SU-DHL-6 (cell line): ENCODE results near the gene OR9A2.

Experiments
- H2AFZ ChIP-seq: fragments of 200-600 bp; sonication (generic); 2 replicates; pipeline ENCODE4 v1.6.1; 2014; ENCODE audit warnings: low read depth, mild to moderate bottlenecking, moderate library complexity, mixed read lengths, antibody characterized with exemption, low read length; ENCODE audit not compliant: severe bottlenecking
- H3F3A ChIP-seq: fragments of 200-600 bp; shearing (Covaris generic); 2 replicates; pipeline ENCODE4 v1.6.0; 2016; ENCODE audit warnings: antibody characterized with exemption, mild to moderate bottlenecking; ENCODE audit not compliant: insufficient read depth
- H3K27ac ChIP-seq: fragments of 200-600 bp; sonication (generic); 2 replicates; pipeline ENCODE4 v1.5.1; 2016; ENCODE audit warnings: low read depth, mild to moderate bottlenecking, low read length, moderate library complexity, mixed read lengths
- H3K27me3 ChIP-seq: fragments of 200-600 bp; sonication (generic), shearing (Covaris generic); 2 replicates; pipeline ENCODE4 v1.6.0; 2014; ENCODE audit warnings: mild to moderate bottlenecking, low read length
- H3K36me3 ChIP-seq: fragments of 200-600 bp; sonication (generic); 2 replicates; pipeline ENCODE4 v1.6.1; 2014; ENCODE audit warnings: mild to moderate bottlenecking, low read length, mixed read lengths
- H3K4me2 ChIP-seq: fragments of 300-600, 200-600 bp; shearing (Covaris generic), sonication (generic); 2 replicates; pipeline ENCODE4 v1.6.0; 2014; ENCODE audit warnings: low read length, low read depth, mild to moderate bottlenecking; ENCODE audit not compliant: poor library complexity, severe bottlenecking
- H3K4me3 ChIP-seq: fragments of 200-600 bp; sonication (generic); 2 replicates; pipeline ENCODE4 v1.5.1; 2014; ENCODE audit warnings: antibody characterized with exemption, low read length, mild to moderate bottlenecking, mixed read lengths; ENCODE audit not compliant: insufficient read depth, poor library complexity, severe bottlenecking
- H3K79me2 ChIP-seq: fragments of 200-600 bp; sonication (generic); 2 replicates; pipeline ENCODE4 v1.6.1; 2014; ENCODE audit warnings: mild to moderate bottlenecking, low read length, moderate library complexity; ENCODE audit not compliant: insufficient read depth
- H3K9ac ChIP-seq: fragments of 200-600 bp; sonication (generic); 2 replicates; pipeline ENCODE4 v1.7.0; 2014; ENCODE audit warnings: mild to moderate bottlenecking, low read length
- H3K9me2 ChIP-seq: fragments of 200-600 bp; sonication (generic); replicated peaks from 2 replicates; pipeline ENCODE4 v1.6.1; 2014; ENCODE audit warnings: low read length; ENCODE audit not compliant: insufficient read depth
- H3K9me3 ChIP-seq: fragments of 200-600 bp; sonication (generic); 2 replicates; pipeline ENCODE4 v1.6.1; 2014; ENCODE audit warnings: low read length, mixed read lengths; ENCODE audit not compliant: insufficient read depth
- H4K20me1 ChIP-seq: fragments of 200-600 bp; sonication (generic); 2 replicates; pipeline ENCODE4 v1.6.1; 2014; ENCODE audit warnings: low read depth, mild to moderate bottlenecking, antibody characterized with exemption, low read length, moderate library complexity, mixed read lengths
- EZH2phosphoT487 ChIP-seq: fragments of 200-600 bp; sonication (generic), shearing (Covaris generic); conservative IDR thresholded peaks from 2 replicates; pipeline ENCODE4 v1.6.1; 2018; ENCODE audit warnings: mild to moderate bottlenecking, antibody characterized with exemption, low read length, moderate library complexity, mixed read lengths
- TF ChIP-seq, protein P1 (sequence below): fragments of 200-600 bp; sonication (generic); IDR thresholded peaks from one replicate; pipeline ENCODE4 v1.5.1; 2017; ENCODE audit warnings: antibody characterized with exemption, mild to moderate bottlenecking, low read length, moderate library complexity; ENCODE audit not compliant: insufficient read depth, poor library complexity, severe bottlenecking

OR9A2 gene

GRCh38 chr7:143038635-143039034 lies 11.7 kb upstream of the OR9A2 start:
- Histone ChIP-seq H3K79me2 (no peaks in the 10 kb centered on the region), H3K27ac (no peak overlapping the region), H3K36me3 (no peaks in the 10 kb centered on the region), H3K27me3 (no peaks in the 10 kb centered on the region), H3K4me2 (no peak overlapping the region), H3F3A (no peaks in the 10 kb centered on the region), H4K20me1 (no peaks in the 10 kb centered on the region), H3K9me2 (no peaks in the 10 kb centered on the region), H3K4me3 (no peak overlapping the region), H3K9me3 (no peaks in the 10 kb centered on the region), H2AFZ (no peak overlapping the region), H3K9ac (no peak overlapping the region)
- TF ChIP-seq, protein P1, sequence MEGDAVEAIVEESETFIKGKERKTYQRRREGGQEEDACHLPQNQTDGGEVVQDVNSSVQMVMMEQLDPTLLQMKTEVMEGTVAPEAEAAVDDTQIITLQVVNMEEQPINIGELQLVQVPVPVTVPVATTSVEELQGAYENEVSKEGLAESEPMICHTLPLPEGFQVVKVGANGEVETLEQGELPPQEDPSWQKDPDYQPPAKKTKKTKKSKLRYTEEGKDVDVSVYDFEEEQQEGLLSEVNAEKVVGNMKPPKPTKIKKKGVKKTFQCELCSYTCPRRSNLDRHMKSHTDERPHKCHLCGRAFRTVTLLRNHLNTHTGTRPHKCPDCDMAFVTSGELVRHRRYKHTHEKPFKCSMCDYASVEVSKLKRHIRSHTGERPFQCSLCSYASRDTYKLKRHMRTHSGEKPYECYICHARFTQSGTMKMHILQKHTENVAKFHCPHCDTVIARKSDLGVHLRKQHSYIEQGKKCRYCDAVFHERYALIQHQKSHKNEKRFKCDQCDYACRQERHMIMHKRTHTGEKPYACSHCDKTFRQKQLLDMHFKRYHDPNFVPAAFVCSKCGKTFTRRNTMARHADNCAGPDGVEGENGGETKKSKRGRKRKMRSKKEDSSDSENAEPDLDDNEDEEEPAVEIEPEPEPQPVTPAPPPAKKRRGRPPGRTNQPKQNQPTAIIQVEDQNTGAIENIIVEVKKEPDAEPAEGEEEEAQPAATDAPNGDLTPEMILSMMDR: no peak
- no peak for TF ChIP-seq EZH2phosphoT487

GRCh38 chr7:143027683-143028082 lies 751 bp upstream of the OR9A2 start:
- Histone ChIP-seq H3K9me3 (no peaks in the 10 kb centered on the region), H3K27me3 (no peaks in the 10 kb centered on the region), H3K79me2 (no peaks in the 10 kb centered on the region), H3F3A (no peaks in the 10 kb centered on the region), H3K9ac (no peak overlapping the region), H3K27ac (no peak overlapping the region), H4K20me1 (no peaks in the 10 kb centered on the region), H3K4me2 (no peak overlapping the region), H3K9me2 (no peaks in the 10 kb centered on the region), H3K36me3 (no peaks in the 10 kb centered on the region), H3K4me3 (no peak overlapping the region), H2AFZ (no peak overlapping the region)
- no peak for TF ChIP-seq EZH2phosphoT487
- TF ChIP-seq, protein P1: no peak

DNA sequence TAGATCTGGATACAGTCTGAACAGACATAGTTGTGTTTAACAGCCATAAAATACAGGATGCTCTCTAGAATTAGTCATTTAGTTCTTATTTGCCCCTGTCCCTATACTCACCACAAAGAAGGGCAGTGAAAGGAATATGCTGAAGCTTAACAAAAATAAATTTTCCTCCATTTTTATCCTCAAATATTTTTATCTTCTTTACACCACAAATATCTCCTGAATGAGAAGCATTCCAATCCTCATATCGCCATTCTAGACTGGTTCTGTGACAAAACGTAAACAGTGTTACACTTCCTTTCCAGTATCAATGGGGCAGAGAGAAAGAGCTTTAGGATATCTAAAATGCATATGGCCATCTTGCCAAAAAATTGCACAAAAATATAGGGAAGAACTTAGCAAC lies 1.6 kb downstream of the OR9A2 start:
- no peaks in the 10 kb centered on the region for H3K9me2 ChIP-seq
- no peak overlapping the region for H3K27ac ChIP-seq
- H3F3A ChIP-seq: no peaks in the 10 kb centered on the region
- no peak overlapping the region for H3K9ac ChIP-seq
- no peaks in the 10 kb centered on the region for H3K27me3 ChIP-seq
- no peaks in the 10 kb centered on the region for H3K36me3 ChIP-seq
- no peak overlapping the region for H3K4me2 ChIP-seq
- no peaks in the 10 kb centered on the region for H4K20me1 ChIP-seq
- no peak overlapping the region for H3K4me3 ChIP-seq
- TF ChIP-seq EZH2phosphoT487: no peak
- TF ChIP-seq, protein P1: no peak
- no peak overlapping the region for H2AFZ ChIP-seq
- H3K79me2 ChIP-seq: no peaks in the 10 kb centered on the region
- no peaks in the 10 kb centered on the region for H3K9me3 ChIP-seq

DNA sequence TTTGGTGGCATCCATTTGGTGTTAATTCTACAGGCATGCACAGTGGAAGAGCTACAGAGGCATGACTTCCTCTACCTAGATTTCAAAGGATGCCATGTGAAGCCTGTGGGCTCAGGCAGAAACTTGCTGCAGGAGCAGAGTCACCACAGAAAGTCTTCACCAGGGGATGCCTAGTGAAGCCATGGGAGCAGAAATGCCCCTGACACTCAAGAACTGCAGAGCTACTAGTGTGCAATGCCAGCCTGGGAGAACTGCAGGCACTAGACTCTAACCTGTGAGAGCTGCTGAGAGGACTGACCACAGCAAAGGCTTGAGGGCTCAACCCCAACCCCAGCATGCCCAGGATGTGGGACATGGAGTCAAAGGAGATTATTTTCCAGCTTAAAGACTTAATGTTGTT lies 3.9 kb downstream of the OR9A2 start:
- Histone ChIP-seq H3K4me2 (no peak overlapping the region), H3K27ac (no peak overlapping the region), H4K20me1 (no peaks in the 10 kb centered on the region), H3K36me3 (no peaks in the 10 kb centered on the region), H3K9me3 (no peaks in the 10 kb centered on the region), H3F3A (no peaks in the 10 kb centered on the region), H3K4me3 (no peak overlapping the region), H2AFZ (no peak overlapping the region), H3K27me3 (no peaks in the 10 kb centered on the region), H3K79me2 (no peaks in the 10 kb centered on the region), H3K9ac (no peak overlapping the region), H3K9me2 (no peaks in the 10 kb centered on the region)
- TF ChIP-seq, protein P1: no peak
- TF ChIP-seq EZH2phosphoT487: no peak
